Adrenal gland (tissue), 12 donors: Measurements from ENCODE around the gene DNAJB8. TPM values are rescaled to one million over a fixed set of nuclear protein-coding genes. Genes with fewer than 3 reads are reported as not detected.

Source experiments
- DNase-seq, 7 donors: peaks; one replicate each; pipeline ENCODE4 v3.0.0-alpha.2; 2019 to 2020
- H3K27ac ChIP-seq, 5 donors: fragments of 200-600 bp; sonication (generic) in 4 of 5; 1 replicate in 3 of 5; 2 replicates in 2 of 5; pipeline versions ENCODE4 v1.5.1 to v1.8.0; 2016 to 2020; ENCODE audit warnings: mild to moderate bottlenecking in 1 of 5
- H3K27me3 ChIP-seq: fragments of 200-600 bp; 2 replicates; pipeline ENCODE4 v1.8.0; 2021
- H3K36me3 ChIP-seq, 2 donors: fragments of 200-600 bp; replicated peaks in 1 of 2; 1 replicate in 1 of 2; 2 replicates in 1 of 2; pipeline versions ENCODE4 v1.5.1 to v1.8.0; 2018 to 2022
- H3K4me1 ChIP-seq, 2 donors: fragments of 200-600 bp; replicated peaks in 1 of 2; 1 replicate in 1 of 2; 2 replicates in 1 of 2; pipeline versions ENCODE4 v1.5.1 to v1.8.0; 2018 to 2021
- H3K4me3 ChIP-seq, 4 donors: fragments of 200-600 bp; sonication (generic) in 3 of 4; one replicate each; pipeline ENCODE4 v1.5.1; 2016 to 2018
- H3K9me3 ChIP-seq, 3 donors: fragments of 200-600 bp; sonication (generic) in 1 of 3; replicated peaks in 1 of 3; 1 replicate in 2 of 3; 2 replicates in 1 of 3; pipeline versions ENCODE4 v1.5.1 to v1.8.0; 2016 to 2021
- CTCF ChIP-seq, 6 experiments: fragments of 450-650 bp in 4 of 6; fragments of 200-600 bp in 2 of 6; sonication (generic) in 1 of 6; IDR thresholded peaks; 1 replicate in 5 of 6; 2 replicates in 1 of 6; pipeline versions ENCODE4 v1.5.1 to v1.8.0; 2016 to 2021; ENCODE audit warnings: antibody characterized with exemption in 6 of 6, mild to moderate bottlenecking in 2 of 6, moderate library complexity in 1 of 6
- POLR2A ChIP-seq, 2 donors: fragments of 450-650 bp; IDR thresholded peaks; one replicate each; pipeline ENCODE4 v1.6.1; 2017; ENCODE audit warnings: antibody characterized with exemption in 2 of 2, mild to moderate bottlenecking in 2 of 2, moderate library complexity in 1 of 2
- WGBS, 4 donors: extraction: QIAGEN DNeasy Blood & Tissue Kit in 2 of 4; methylation state at CpG; one replicate each; pipeline versions ENCODE4 v1.1.5 to v1.1.7; 2013 to 2017; 5-methylcytosine and 5-hydroxymethylcytosine counted together
- intact Hi-C, 2 donors: fragments of 100-400 bp; cut with DNase I; formaldehyde crosslinking; loops; one replicate each; pipeline versions ENCODE4 v1.14.1 to v1.15.0; 2022 to 2023
- polyA plus RNA-seq, 3 donors: library from polyadenylated mRNA; stranded (reverse); fragments of 200-250 nt in 2 of 3; fragments of 350-450 nt in 1 of 3; fragmentation: Illumina TruSeq in 1 of 3; extraction: RNeasy Lipid Tissue Mini Kit (QIAGEN cat#74804) in 1 of 3; gene quantifications; one replicate each; pipeline ENCODE4 v1.2.3, GENCODE V29; 2013 to 2014
- total RNA-seq, 9 donors: library from RNA; depleted of rRNA in 4 of 9; stranded (reverse); fragments of >200 nt in 4 of 9; fragments of 120-200 nt in 1 of 9; fragmentation: NEBNext Ultra II Directional in 1 of 9; extraction: Animal tissue kit (Norgen Biotek cat#: 25700) in 1 of 9; gene quantifications; one replicate each; pipeline versions ENCODE4 v1.1.0 to v1.2.4, GENCODE V29; 2013 to 2023
- donor health status: healthy with polysubstance abuse.
- donor health status: Bipolar disorder and iron deficiency.
- donor health status: DM: yes; HTN: yes; CAD: no.
- donor health status: DM: no; HTN: no; CAD: no.
- donor health status: DM: no; HTN: no; CAD: no.
- donor health status: DM: yes; HTN: yes; CAD: no.

Gene DNAJB8
- total and polyA plus RNA-seq, 12 donors: not detected

- 27 to 33% (median 31%) methylated on average over 16 of the region's 16 CpGs for WGBS, 4 donors
Observed at GRCh38 chr3:128484404-128485281, 18.0 kb upstream of the DNAJB8 start.

GRCh38 chr3:128483657-128484403, 17.1 kb upstream of the DNAJB8 start:
- peaks cover 91% of the 10 kb centered on the region for H3K27me3 ChIP-seq
- TF ChIP-seq POLR2A (IDR thresholded peaks at IDR 0.05): no peak
- TF ChIP-seq CTCF (IDR thresholded peaks at IDR 0.05): no peak
- H3K9me3 ChIP-seq: no peaks in the 10 kb centered on the region
- peak overlapping the region in 1 of 4 donors; percentile 26 for H3K4me3 ChIP-seq
- intact Hi-C loops: no loop called here
- DNase-seq: no peak
- H3K27ac ChIP-seq: peak overlapping the region in 2 of 5 donors; percentile 31 to 49
- peaks cover 30 to 37% of the 10 kb centered on the region in 2 donors for H3K4me1 ChIP-seq
- WGBS, 4 donors: 15 to 24% (median 22%) methylated on average over 22 to 26 of the region's 26 CpGs
- H3K36me3 ChIP-seq: no peaks in the 10 kb centered on the region

More at GRCh38 chr3:128484404-128485281, 18.0 kb upstream of the DNAJB8 start:
- intact Hi-C loops: no loop called here
- DNase-seq: no peak
- Histone ChIP-seq H3K4me3 (no peak overlapping the region), H3K27ac (peak overlapping the region in 2 of 5 donors; percentile 31 to 49), H3K4me1 (peaks cover 38 to 45% of the 10 kb centered on the region in 2 donors), H3K36me3 (no peaks in the 10 kb centered on the region), H3K9me3 (no peaks in the 10 kb centered on the region), H3K27me3 (peaks cover 93% of the 10 kb centered on the region)
- TF ChIP-seq POLR2A (IDR thresholded peaks at IDR 0.05) (no peak), CTCF (IDR thresholded peaks at IDR 0.05) (no peak)

- peak in 4 of 7 donors; percentile 42 to 61 (median 52) for DNase-seq
- WGBS, 4 donors: 9 to 15% (median 10%) methylated on average over 31 to 33 of the region's 33 CpGs
- intact Hi-C loops: no loop called here
- no peaks in the 10 kb centered on the region for H3K36me3 ChIP-seq
- H3K4me1 ChIP-seq: peaks cover 22 to 28% of the 10 kb centered on the region in 2 donors
- TF ChIP-seq CTCF (IDR thresholded peaks at IDR 0.05): no peak
- TF ChIP-seq POLR2A (IDR thresholded peaks at IDR 0.05): no peak
- peaks cover 89% of the 10 kb centered on the region for H3K27me3 ChIP-seq
- peak overlapping the region in 1 of 4 donors; percentile 26 for H3K4me3 ChIP-seq
- H3K9me3 ChIP-seq: no peaks in the 10 kb centered on the region
- peak overlapping the region in 2 of 5 donors; percentile 43 to 49 for H3K27ac ChIP-seq
Observed at GRCh38 chr3:128482666-128483656, 16.3 kb upstream of the DNAJB8 start.
